GM13976 (cell line): ENCODE measurements around the gene PLPP3.

Experiments
- DNase-seq: peaks from one replicate; pipeline ENCODE4 v3.0.0; 2012; ENCODE audit warnings: low spot score
- in situ Hi-C: fragments of 300-500 bp; cut with MboI; formaldehyde crosslinking; loops from one replicate; pipeline ENCODE4 v1.12.0; 2022; ENCODE audit warnings: low sequenced_read_pairs, mixed read lengths, inconsistent platforms; ENCODE audit not compliant: unreplicated experiment
- TF ChIP-seq, protein P1 (sequence below): IDR thresholded peaks from 2 replicates; pipeline ENCODE4 v1.5.1; 2012; ENCODE audit warnings: borderline replicate concordance, mild to moderate bottlenecking; ENCODE audit not compliant: insufficient read depth; ENCODE audit errors: extremely low read depth, missing control alignments, control extremely low read depth

The PLPP3 gene

GRCh38 chr1:56516539-56517252 is 62.7 kb downstream of the PLPP3 start:
- TF ChIP-seq, protein P1, sequence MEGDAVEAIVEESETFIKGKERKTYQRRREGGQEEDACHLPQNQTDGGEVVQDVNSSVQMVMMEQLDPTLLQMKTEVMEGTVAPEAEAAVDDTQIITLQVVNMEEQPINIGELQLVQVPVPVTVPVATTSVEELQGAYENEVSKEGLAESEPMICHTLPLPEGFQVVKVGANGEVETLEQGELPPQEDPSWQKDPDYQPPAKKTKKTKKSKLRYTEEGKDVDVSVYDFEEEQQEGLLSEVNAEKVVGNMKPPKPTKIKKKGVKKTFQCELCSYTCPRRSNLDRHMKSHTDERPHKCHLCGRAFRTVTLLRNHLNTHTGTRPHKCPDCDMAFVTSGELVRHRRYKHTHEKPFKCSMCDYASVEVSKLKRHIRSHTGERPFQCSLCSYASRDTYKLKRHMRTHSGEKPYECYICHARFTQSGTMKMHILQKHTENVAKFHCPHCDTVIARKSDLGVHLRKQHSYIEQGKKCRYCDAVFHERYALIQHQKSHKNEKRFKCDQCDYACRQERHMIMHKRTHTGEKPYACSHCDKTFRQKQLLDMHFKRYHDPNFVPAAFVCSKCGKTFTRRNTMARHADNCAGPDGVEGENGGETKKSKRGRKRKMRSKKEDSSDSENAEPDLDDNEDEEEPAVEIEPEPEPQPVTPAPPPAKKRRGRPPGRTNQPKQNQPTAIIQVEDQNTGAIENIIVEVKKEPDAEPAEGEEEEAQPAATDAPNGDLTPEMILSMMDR = no peak
- peak; percentile 45 for DNase-seq
- in situ Hi-C loops = no loop called here

- TF ChIP-seq, protein P1 = no peak
- in situ Hi-C loops = no loop called here
- no peak for DNase-seq
These were observed 63.3 kb downstream of the PLPP3 start for GRCh38 chr1:56515898-56516538.

- in situ Hi-C loops = no loop called here
- no peak for DNase-seq
- TF ChIP-seq, protein P1 = no peak
These were observed 66.5 kb downstream of the PLPP3 start for GRCh38 chr1:56512724-56513494.

DNA sequence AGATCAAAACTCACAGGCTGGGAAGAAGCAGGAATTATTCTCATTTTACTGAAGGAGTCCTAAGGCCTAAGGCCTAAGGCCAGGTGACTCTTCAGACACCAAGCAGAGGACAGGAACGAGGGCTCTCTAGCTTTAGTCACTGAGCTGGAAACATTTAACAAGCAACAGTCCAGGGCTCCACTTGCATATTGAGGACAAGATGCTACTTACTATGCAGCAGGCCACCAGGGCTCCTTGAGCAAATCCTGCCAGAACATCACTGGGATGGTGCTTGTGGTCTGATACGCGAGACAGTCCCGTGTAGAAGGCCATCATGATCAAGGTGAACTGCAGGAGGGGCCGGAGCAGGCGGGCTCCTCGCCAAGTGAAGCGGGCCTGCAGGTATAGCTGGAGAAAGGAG is 67.6 kb downstream of the PLPP3 start:
- no peak for DNase-seq
- in situ Hi-C loops = no loop called here
- TF ChIP-seq, protein P1 = no peak

DNA sequence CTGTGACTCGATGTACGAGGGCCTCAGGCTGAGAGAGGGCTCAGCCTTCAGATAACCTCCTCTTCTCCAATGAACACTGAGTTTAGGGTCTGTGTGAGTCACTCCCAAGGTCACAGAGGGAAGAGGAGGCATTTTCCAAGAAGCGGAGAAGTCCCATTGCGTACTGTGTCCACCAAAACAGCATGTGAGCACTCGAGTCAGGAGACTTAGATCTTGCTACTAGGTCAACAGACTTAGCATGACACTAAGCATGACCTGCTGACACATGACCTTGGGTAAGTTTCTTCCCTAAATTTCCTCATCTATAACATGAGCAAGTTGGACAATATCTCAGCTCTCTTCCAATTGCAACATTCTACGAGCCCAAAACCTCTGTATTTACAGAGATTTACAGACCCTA is 68.0 kb downstream of the PLPP3 start:
- TF ChIP-seq, protein P1 = no peak
- DNase-seq = no peak
- in situ Hi-C loops = no loop called here

DNA sequence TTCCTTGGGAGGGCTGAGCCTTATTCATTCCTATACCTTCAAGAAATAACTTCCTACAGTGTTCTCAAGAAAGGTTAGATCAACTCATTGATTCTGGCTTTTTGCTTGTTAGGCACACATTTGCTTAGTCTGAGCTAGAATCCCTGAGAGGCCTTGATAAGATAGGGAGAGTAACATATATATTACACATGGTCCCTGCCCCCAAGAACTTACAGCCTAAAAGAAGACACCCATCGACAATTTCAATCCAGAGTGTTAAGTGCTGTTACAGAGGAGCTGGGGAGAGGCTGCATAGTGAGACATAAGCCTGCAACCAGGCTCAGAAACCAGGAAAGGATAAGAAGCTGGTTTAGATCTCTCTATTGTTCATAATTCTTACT is 68.7 kb downstream of the PLPP3 start:
- DNase-seq = no peak
- in situ Hi-C loops = no loop called here
- TF ChIP-seq, protein P1 = no peak
